ENCODE data around the gene DPT.

DPT gene

GRCh38 chr1:168697356-168698126 is 31.5 kb downstream of the DPT start:
- DNase-seq: no peak

GRCh38 chr1:168696125-168696760 is 32.8 kb downstream of the DPT start:
- DNase-seq: no peak

- no peak for DNase-seq
These were observed 35.2 kb downstream of the DPT start for GRCh38 chr1:168693872-168694238.

GRCh38 chr1:168693197-168693871 is 35.7 kb downstream of the DPT start:
- no peak for DNase-seq

- no peak for DNase-seq
These were observed 36.5 kb downstream of the DPT start for GRCh38 chr1:168692472-168692871.

GRCh38 chr1:168691541-168691940 is 37.5 kb downstream of the DPT start:
- DNase-seq: no peak

GRCh38 chr1:168689726-168690602 is 39.0 kb downstream of the DPT start:
- no peak for DNase-seq

- DNase-seq: no peak
These were observed 39.7 kb downstream of the DPT start for GRCh38 chr1:168689327-168689657.

- no peak for DNase-seq
These were observed 40.2 kb downstream of the DPT start for GRCh38 chr1:168688644-168689326.

GRCh38 chr1:168687816-168688215 is 41.2 kb downstream of the DPT start:
- no peak for DNase-seq

GRCh38 chr1:168686666-168687065 is 42.3 kb downstream of the DPT start:
- no peak for DNase-seq

- no peak for DNase-seq
These were observed 45.1 kb downstream of the DPT start for GRCh38 chr1:168683871-168684270.

GRCh38 chr1:168676861-168677260 is 52.1 kb downstream of the DPT start:
- no peak for DNase-seq

- DNase-seq: no peak
These were observed 52.8 kb downstream of the DPT start for GRCh38 chr1:168676029-168676812.

- DNase-seq: no peak
These were observed 54.9 kb downstream of the DPT start for GRCh38 chr1:168673974-168674683.

GRCh38 chr1:168672278-168672677 is 56.7 kb downstream of the DPT start:
- no peak for DNase-seq

- DNase-seq: no peak
These were observed 57.2 kb downstream of the DPT start for GRCh38 chr1:168671782-168672181.

- DNase-seq: peak in 2 of 4 experiments; percentile 10 to 12
These were observed 63.0 kb downstream of the DPT start for GRCh38 chr1:168665975-168666374.

- DNase-seq: no peak
These were observed 64.8 kb downstream of the DPT start for GRCh38 chr1:168664069-168664834.

GRCh38 chr1:168656485-168656884 is 72.5 kb downstream of the DPT start:
- DNase-seq: no peak

Measured in suppressor macrophage (primary cell).